OCI-LY1 (cell line): Measurements from ENCODE around the gene LRP1-AS.

Source experiments
- H2AFZ ChIP-seq: fragments of 200-600 bp; sonication (generic), shearing (Covaris generic); 2 replicates; pipeline ENCODE4 v1.6.0; 2014; ENCODE audit warnings: antibody characterized with exemption, mild to moderate bottlenecking, low read length
- H3F3A ChIP-seq: fragments of 200-600 bp; sonication (generic), shearing (Covaris generic); 2 replicates; pipeline ENCODE4 v1.6.0; 2014; ENCODE audit warnings: mild to moderate bottlenecking, antibody characterized with exemption, low read length, moderate library complexity; ENCODE audit not compliant: insufficient read depth
- H3K27ac ChIP-seq: fragments of 200-600 bp; sonication (generic); 2 replicates; pipeline ENCODE4 v1.5.1; 2014; ENCODE audit warnings: low read length, mixed run types, mild to moderate bottlenecking, low read depth; ENCODE audit not compliant: poor library complexity, severe bottlenecking
- H3K27me3 ChIP-seq: fragments of 200-600 bp; sonication (generic); 2 replicates; pipeline ENCODE4 v1.6.0; 2014; ENCODE audit warnings: antibody characterized with exemption, mild to moderate bottlenecking, low read length, moderate library complexity; ENCODE audit not compliant: insufficient read depth
- H3K36me3 ChIP-seq: fragments of 200-600 bp; sonication (generic); 2 replicates; pipeline ENCODE4 v1.6.1; 2014; ENCODE audit warnings: mild to moderate bottlenecking, antibody characterized with exemption, low read length, moderate library complexity, mixed read lengths; ENCODE audit not compliant: insufficient read depth
- H3K4me1 ChIP-seq: fragments of 200-600 bp; sonication (generic); 2 replicates; pipeline ENCODE4 v1.5.1; 2014; ENCODE audit warnings: mild to moderate bottlenecking, low read length, moderate library complexity; ENCODE audit not compliant: insufficient read depth, severe bottlenecking
- H3K4me2 ChIP-seq: fragments of 200-600 bp; sonication (generic), shearing (Covaris generic); 2 replicates; pipeline ENCODE4 v1.6.1; 2014; ENCODE audit warnings: low read length
- H3K4me3 ChIP-seq: fragments of 200-600 bp; sonication (generic); 2 replicates; pipeline ENCODE4 v1.5.1; 2014; ENCODE audit warnings: low read length, low read depth, mild to moderate bottlenecking, mixed read lengths; ENCODE audit not compliant: poor library complexity, severe bottlenecking
- H3K79me2 ChIP-seq: fragments of 200-600 bp; shearing (Covaris generic); 2 replicates; pipeline ENCODE4 v1.6.1; 2016; ENCODE audit warnings: mixed run types, low read length, mixed read lengths; ENCODE audit not compliant: insufficient read depth
- H3K9ac ChIP-seq: fragments of 200-600 bp; sonication (generic), shearing (Covaris generic); 2 replicates; pipeline ENCODE4 v1.6.1; 2014; ENCODE audit warnings: mild to moderate bottlenecking, low read length, mixed read lengths
- H3K9me2 ChIP-seq: fragments of 200-600 bp; sonication (generic), shearing (Covaris generic); 2 replicates; pipeline ENCODE4 v1.6.1; 2014; ENCODE audit warnings: low read depth, mild to moderate bottlenecking, low read length, mixed read lengths
- H3K9me3 ChIP-seq: fragments of 200-600 bp; shearing (Covaris generic); 2 replicates; pipeline ENCODE4 v1.6.1; 2014; ENCODE audit warnings: low read length, mixed read lengths
- H4K20me1 ChIP-seq: fragments of 200-600 bp; sonication (generic), shearing (Covaris generic); 2 replicates; pipeline ENCODE4 v1.6.0; 2016; ENCODE audit warnings: mild to moderate bottlenecking, low read length; ENCODE audit not compliant: insufficient read depth
- EZH2 ChIP-seq: fragments of 200-600 bp; sonication (generic), shearing (Covaris generic); IDR thresholded peaks from 2 replicates; pipeline ENCODE4 v1.8.0; 2017; ENCODE audit warnings: borderline replicate concordance, mixed run types, mild to moderate bottlenecking, antibody characterized with exemption, low read length, moderate library complexity, mixed read lengths
- TF ChIP-seq, protein P1 (sequence below): fragments of 200-600 bp; sonication (generic), shearing (Covaris generic); IDR thresholded peaks from 2 replicates; pipeline ENCODE4 v1.5.1; 2017; ENCODE audit warnings: mild to moderate bottlenecking, antibody characterized with exemption, low read length, moderate library complexity, mixed read lengths

The LRP1-AS gene

DNA sequence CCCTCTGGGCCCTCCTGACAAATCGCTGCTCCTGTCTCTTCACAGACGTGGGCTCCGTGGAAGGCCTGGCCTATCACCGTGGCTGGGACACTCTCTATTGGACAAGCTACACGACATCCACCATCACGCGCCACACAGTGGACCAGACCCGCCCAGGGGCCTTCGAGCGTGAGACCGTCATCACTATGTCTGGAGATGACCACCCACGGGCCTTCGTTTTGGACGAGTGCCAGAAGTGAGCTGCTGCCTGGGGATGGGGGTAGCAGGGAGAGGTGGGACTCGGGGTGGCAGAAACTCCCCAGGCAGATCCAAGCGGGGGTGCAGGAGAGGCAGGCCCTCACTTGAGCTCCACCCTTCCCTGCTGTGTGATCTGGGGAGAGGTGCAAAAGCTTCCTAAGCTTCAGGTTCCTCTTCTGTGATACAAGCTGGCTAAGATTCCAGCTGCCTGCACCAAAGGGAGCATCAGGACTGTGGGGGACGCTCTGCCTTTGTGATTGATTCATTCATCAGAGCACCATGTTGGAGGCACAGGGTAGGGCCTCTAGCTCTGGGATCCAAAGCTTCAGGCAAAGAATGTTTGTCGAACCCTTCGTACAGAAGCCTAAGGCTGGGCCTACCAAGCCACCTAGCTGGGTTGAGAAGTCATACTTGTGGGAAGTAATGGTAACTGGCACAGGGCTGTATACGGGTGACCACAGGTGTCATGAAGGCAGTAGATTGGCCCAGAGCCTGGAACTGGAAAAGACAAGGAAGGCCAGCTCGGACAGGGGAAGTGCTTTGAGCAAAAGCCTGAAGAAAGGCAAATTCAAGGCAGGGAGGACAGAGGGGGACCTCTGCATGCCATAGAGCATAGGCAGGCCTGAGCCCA is 40.0 kb upstream of the LRP1-AS start:
- Histone ChIP-seq H3K9ac (no peak overlapping the region), H3K27me3 (no peaks in the 10 kb centered on the region; the same call in 1 of the 2 replicates), H2AFZ (no peak overlapping the region), H3K9me3 (no peaks in the 10 kb centered on the region), H3K4me2 (no peak overlapping the region), H3K36me3 (no peaks in the 10 kb centered on the region), H3K27ac (no peak overlapping the region), H3K4me3 (no peak overlapping the region), H3F3A (no peaks in the 10 kb centered on the region), H3K79me2 (no peaks in the 10 kb centered on the region), H3K9me2 (no peaks in the 10 kb centered on the region), H4K20me1 (no peaks in the 10 kb centered on the region), H3K4me1 (no peaks in the 10 kb centered on the region)
- no peak for TF ChIP-seq EZH2

DNA sequence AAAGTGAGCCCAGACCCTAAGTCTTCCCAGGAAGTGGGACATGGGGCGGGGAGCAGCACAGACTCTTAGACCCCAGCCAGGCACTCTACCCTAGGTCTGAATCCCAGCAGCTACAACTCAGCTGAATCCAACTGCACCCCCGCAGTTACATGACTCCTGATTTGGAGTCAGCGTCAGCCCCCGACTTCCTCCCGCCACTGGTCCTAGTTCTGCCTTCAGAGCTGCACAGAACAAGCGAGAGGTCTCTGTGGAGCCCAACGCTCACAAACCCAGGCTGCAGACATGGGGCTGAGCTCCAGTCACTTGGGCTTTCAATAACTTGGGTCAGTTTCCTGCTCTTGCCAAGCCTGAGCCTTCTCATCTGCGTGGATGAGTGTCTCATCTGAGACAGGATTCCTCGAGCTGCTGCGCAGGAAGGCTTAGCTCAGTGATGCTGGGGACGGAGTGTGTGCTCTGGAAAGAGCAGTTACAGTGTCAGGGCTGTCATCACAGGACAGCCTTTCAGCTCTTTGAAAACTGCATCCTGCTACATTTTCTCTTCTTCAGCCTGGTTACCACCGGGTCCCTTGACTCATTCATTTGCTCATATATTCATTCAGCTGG is 38.6 kb upstream of the LRP1-AS start:
- Histone ChIP-seq H4K20me1 (no peaks in the 10 kb centered on the region), H3K9me3 (no peaks in the 10 kb centered on the region), H3K4me1 (no peaks in the 10 kb centered on the region), H3F3A (no peaks in the 10 kb centered on the region), H3K4me2 (no peak overlapping the region), H3K27ac (no peak overlapping the region), H3K9me2 (no peaks in the 10 kb centered on the region), H3K9ac (no peak overlapping the region), H3K79me2 (no peaks in the 10 kb centered on the region), H3K4me3 (no peak overlapping the region), H3K36me3 (no peaks in the 10 kb centered on the region), H3K27me3 (no peaks in the 10 kb centered on the region; the same call in 1 of the 2 replicates), H2AFZ (no peak overlapping the region)
- TF ChIP-seq, protein P1, sequence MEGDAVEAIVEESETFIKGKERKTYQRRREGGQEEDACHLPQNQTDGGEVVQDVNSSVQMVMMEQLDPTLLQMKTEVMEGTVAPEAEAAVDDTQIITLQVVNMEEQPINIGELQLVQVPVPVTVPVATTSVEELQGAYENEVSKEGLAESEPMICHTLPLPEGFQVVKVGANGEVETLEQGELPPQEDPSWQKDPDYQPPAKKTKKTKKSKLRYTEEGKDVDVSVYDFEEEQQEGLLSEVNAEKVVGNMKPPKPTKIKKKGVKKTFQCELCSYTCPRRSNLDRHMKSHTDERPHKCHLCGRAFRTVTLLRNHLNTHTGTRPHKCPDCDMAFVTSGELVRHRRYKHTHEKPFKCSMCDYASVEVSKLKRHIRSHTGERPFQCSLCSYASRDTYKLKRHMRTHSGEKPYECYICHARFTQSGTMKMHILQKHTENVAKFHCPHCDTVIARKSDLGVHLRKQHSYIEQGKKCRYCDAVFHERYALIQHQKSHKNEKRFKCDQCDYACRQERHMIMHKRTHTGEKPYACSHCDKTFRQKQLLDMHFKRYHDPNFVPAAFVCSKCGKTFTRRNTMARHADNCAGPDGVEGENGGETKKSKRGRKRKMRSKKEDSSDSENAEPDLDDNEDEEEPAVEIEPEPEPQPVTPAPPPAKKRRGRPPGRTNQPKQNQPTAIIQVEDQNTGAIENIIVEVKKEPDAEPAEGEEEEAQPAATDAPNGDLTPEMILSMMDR, result no peak
- no peak for TF ChIP-seq EZH2

DNA sequence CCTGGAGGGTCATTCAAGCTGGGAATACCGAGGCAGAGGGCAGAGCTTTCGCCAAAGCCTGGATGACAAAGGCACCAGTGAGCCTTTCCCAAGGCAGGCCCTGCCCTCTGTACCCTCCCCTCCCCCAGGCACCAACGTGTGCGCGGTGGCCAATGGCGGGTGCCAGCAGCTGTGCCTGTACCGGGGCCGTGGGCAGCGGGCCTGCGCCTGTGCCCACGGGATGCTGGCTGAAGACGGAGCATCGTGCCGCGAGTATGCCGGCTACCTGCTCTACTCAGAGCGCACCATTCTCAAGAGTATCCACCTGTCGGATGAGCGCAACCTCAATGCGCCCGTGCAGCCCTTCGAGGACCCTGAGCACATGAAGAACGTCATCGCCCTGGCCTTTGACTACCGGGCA is 38.0 kb upstream of the LRP1-AS start:
- Histone ChIP-seq H3K4me1 (no peaks in the 10 kb centered on the region), H3K9ac (no peak overlapping the region), H3K9me3 (no peaks in the 10 kb centered on the region), H3K4me3 (no peak overlapping the region), H4K20me1 (no peaks in the 10 kb centered on the region), H3K36me3 (no peaks in the 10 kb centered on the region), H3F3A (no peaks in the 10 kb centered on the region), H3K4me2 (no peak overlapping the region), H3K27ac (no peak overlapping the region), H3K9me2 (no peaks in the 10 kb centered on the region), H2AFZ (no peak overlapping the region), H3K79me2 (no peaks in the 10 kb centered on the region), H3K27me3 (peaks cover 6% of the 10 kb centered on the region; the same call in 1 of the 2 replicates)
- TF ChIP-seq, protein P1, result no peak
- no peak for TF ChIP-seq EZH2
